BE2C (cell line): ENCODE results near the gene MISP.

Experiments
- DNase-seq: peaks from one replicate; pipeline ENCODE4 v3.0.0-alpha.2; 2020
- H3K27me3 ChIP-seq: fragments of 250-450 bp; sonication (Bioruptor Pico); 2 replicates; pipeline ENCODE4 v1.5.1; 2020; ENCODE audit warnings: mild to moderate bottlenecking
- H3K36me3 ChIP-seq: fragments of 250-450 bp; sonication (Bioruptor Pico); 2 replicates; pipeline ENCODE4 v1.5.1; 2020; ENCODE audit warnings: mild to moderate bottlenecking
- H3K4me1 ChIP-seq: fragments of 250-450 bp; sonication (Bioruptor Pico); 2 replicates; pipeline ENCODE4 v1.5.1; 2020
- H3K4me3 ChIP-seq: 2 replicates; pipeline ENCODE4 v1.5.1; 2011; ENCODE audit warnings: low read depth, low read length
- H3K9me3 ChIP-seq: fragments of 250-450 bp; sonication (Bioruptor Pico); 2 replicates; pipeline ENCODE4 v1.5.1; 2020
- CTCF ChIP-seq: IDR thresholded peaks from 2 replicates; pipeline ENCODE4 v1.5.1; 2012; ENCODE audit warnings: mild to moderate bottlenecking, low read depth, low read length

MISP gene

GRCh38 chr19:715347-715746 lies 35.6 kb upstream of the MISP start:
- H3K4me3 ChIP-seq, result no peak overlapping the region
- DNase-seq, result no peak
- H3K27me3 ChIP-seq, result no peaks in the 10 kb centered on the region
- H3K4me1 ChIP-seq, result peaks cover 5% of the 10 kb centered on the region
- H3K36me3 ChIP-seq, result no peaks in the 10 kb centered on the region
- H3K9me3 ChIP-seq, result no peaks in the 10 kb centered on the region
- no peak for TF ChIP-seq CTCF

GRCh38 chr19:718251-718951 lies 32.5 kb upstream of the MISP start:
- Histone ChIP-seq H3K36me3 (no peaks in the 10 kb centered on the region), H3K9me3 (no peaks in the 10 kb centered on the region), H3K4me3 (no peak overlapping the region), H3K4me1 (peaks cover 5% of the 10 kb centered on the region), H3K27me3 (no peaks in the 10 kb centered on the region)
- DNase-seq, result no peak
- no peak for TF ChIP-seq CTCF

- Histone ChIP-seq H3K36me3 (no peaks in the 10 kb centered on the region), H3K4me1 (peaks cover 5% of the 10 kb centered on the region), H3K27me3 (no peaks in the 10 kb centered on the region), H3K4me3 (no peak overlapping the region), H3K9me3 (no peaks in the 10 kb centered on the region)
- no peak for TF ChIP-seq CTCF
- DNase-seq, result no peak
These were observed 31.9 kb upstream of the MISP start for GRCh38 chr19:718991-719512.

- no peak for TF ChIP-seq CTCF
- Histone ChIP-seq H3K4me1 (peaks cover 5% of the 10 kb centered on the region), H3K4me3 (no peak overlapping the region), H3K9me3 (no peaks in the 10 kb centered on the region), H3K27me3 (no peaks in the 10 kb centered on the region), H3K36me3 (no peaks in the 10 kb centered on the region)
- DNase-seq, result peak; percentile 54
These were observed 31.1 kb upstream of the MISP start for GRCh38 chr19:719636-720344.

- no peaks in the 10 kb centered on the region for H3K27me3 ChIP-seq
- DNase-seq, result no peak
- TF ChIP-seq CTCF, result no peak
- H3K4me3 ChIP-seq, result no peak overlapping the region
- H3K36me3 ChIP-seq, result no peaks in the 10 kb centered on the region
- peaks cover 5% of the 10 kb centered on the region for H3K4me1 ChIP-seq
- no peaks in the 10 kb centered on the region for H3K9me3 ChIP-seq
These were observed 30.4 kb upstream of the MISP start for GRCh38 chr19:720345-721160.
